Activated naive CD4-positive, alpha-beta T cell treated with anti-CD3 and anti-CD28 coated beads, Interleukin-2, amount 50 U/mL, for 24 hours (primary cell): ENCODE results near the gene SSB.
"Not testable (repeated sequence)": the region's sequence is repeated elsewhere in the genome, so short reads cannot be mapped to it uniquely, and the experiment has no call there.

ENCODE experiments used
- H3K27ac Mint-ChIP-seq: one replicate; pipeline ENCODE4 v1.8.0; 2021; ENCODE audit warnings: mild to moderate bottlenecking, mixed read lengths
- H3K27me3 Mint-ChIP-seq: one replicate; pipeline ENCODE4 v1.8.0; 2021; ENCODE audit warnings: mixed read lengths
- H3K36me3 Mint-ChIP-seq: one replicate; pipeline ENCODE4 v1.8.0; 2021; ENCODE audit warnings: mixed read lengths
- H3K4me1 Mint-ChIP-seq: one replicate; pipeline ENCODE4 v1.8.0; 2021; ENCODE audit warnings: mixed read lengths
- H3K4me3 Mint-ChIP-seq: one replicate; pipeline ENCODE4 v1.8.0; 2021; ENCODE audit warnings: mild to moderate bottlenecking, mixed read lengths
- H3K9me3 Mint-ChIP-seq: one replicate; pipeline ENCODE4 v1.8.0; 2021; ENCODE audit warnings: mixed read lengths

SSB gene

GRCh38 chr2:169772651-169773050 lies 26.0 kb upstream of the SSB start:
- Mint-ChIP-seq H3K27ac (no peak overlapping the region), H3K36me3 (no peaks in the 10 kb centered on the region), H3K9me3 (no peaks in the 10 kb centered on the region), H3K4me1 (peaks cover 5% of the 10 kb centered on the region), H3K4me3 (no peak overlapping the region), H3K27me3 (no peaks in the 10 kb centered on the region)

GRCh38 chr2:169775354-169775753 lies 23.3 kb upstream of the SSB start:
- Mint-ChIP-seq H3K4me3 (no peak overlapping the region), H3K4me1 (no peaks in the 10 kb centered on the region), H3K36me3 (no peaks in the 10 kb centered on the region), H3K27ac (no peak overlapping the region), H3K9me3 (no peaks in the 10 kb centered on the region), H3K27me3 (no peaks in the 10 kb centered on the region)

GRCh38 chr2:169775765-169776164 lies 22.9 kb upstream of the SSB start:
- H3K9me3 Mint-ChIP-seq: no peaks in the 10 kb centered on the region
- H3K27ac Mint-ChIP-seq: no peak overlapping the region
- no peaks in the 10 kb centered on the region for H3K36me3 Mint-ChIP-seq
- no peaks in the 10 kb centered on the region for H3K27me3 Mint-ChIP-seq
- no peak overlapping the region for H3K4me3 Mint-ChIP-seq
- H3K4me1 Mint-ChIP-seq: no peaks in the 10 kb centered on the region

- H3K4me1 Mint-ChIP-seq: no peaks in the 10 kb centered on the region
- H3K36me3 Mint-ChIP-seq: no peaks in the 10 kb centered on the region
- H3K27ac Mint-ChIP-seq: no peak overlapping the region
- no peaks in the 10 kb centered on the region for H3K9me3 Mint-ChIP-seq
- no peak overlapping the region for H3K4me3 Mint-ChIP-seq
- H3K27me3 Mint-ChIP-seq: peaks cover 2% of the 10 kb centered on the region
These were observed 22.4 kb upstream of the SSB start for GRCh38 chr2:169776252-169776761.

- H3K36me3 Mint-ChIP-seq: no peaks in the 10 kb centered on the region
- no peaks in the 10 kb centered on the region for H3K9me3 Mint-ChIP-seq
- no peak overlapping the region for H3K27ac Mint-ChIP-seq
- no peak overlapping the region for H3K4me3 Mint-ChIP-seq
- peaks cover 6% of the 10 kb centered on the region for H3K27me3 Mint-ChIP-seq
- no peaks in the 10 kb centered on the region for H3K4me1 Mint-ChIP-seq
These were observed 20.2 kb upstream of the SSB start for GRCh38 chr2:169778446-169778845.

GRCh38 chr2:169781249-169782013 lies 17.2 kb upstream of the SSB start:
- no peaks in the 10 kb centered on the region for H3K9me3 Mint-ChIP-seq
- H3K4me3 Mint-ChIP-seq: no peak overlapping the region
- H3K4me1 Mint-ChIP-seq: no peaks in the 10 kb centered on the region
- peaks cover 6% of the 10 kb centered on the region for H3K27me3 Mint-ChIP-seq
- H3K36me3 Mint-ChIP-seq: no peaks in the 10 kb centered on the region
- H3K27ac Mint-ChIP-seq: no peak overlapping the region

- Mint-ChIP-seq H3K9me3 (no peaks in the 10 kb centered on the region), H3K36me3 (no peaks in the 10 kb centered on the region), H3K4me3 (no peak overlapping the region), H3K27me3 (peaks cover 6% of the 10 kb centered on the region), H3K27ac (no peak overlapping the region), H3K4me1 (no peaks in the 10 kb centered on the region)
These were observed 16.2 kb upstream of the SSB start for GRCh38 chr2:169782513-169782912.

GRCh38 chr2:169790581-169790980 lies 8.1 kb upstream of the SSB start:
- peaks cover 15% of the 10 kb centered on the region for H3K27me3 Mint-ChIP-seq
- H3K36me3 Mint-ChIP-seq: peaks cover 1% of the 10 kb centered on the region

GRCh38 chr2:169795181-169795580 lies 3.5 kb upstream of the SSB start:
- H3K36me3 Mint-ChIP-seq: no peaks in the 10 kb centered on the region
- H3K4me1 Mint-ChIP-seq: peaks cover 4% of the 10 kb centered on the region
- no peaks in the 10 kb centered on the region for H3K9me3 Mint-ChIP-seq
- no peak overlapping the region for H3K27ac Mint-ChIP-seq
- H3K27me3 Mint-ChIP-seq: no peaks in the 10 kb centered on the region
- no peak overlapping the region for H3K4me3 Mint-ChIP-seq

More at GRCh38 chr2:169790581-169790980, 8.1 kb upstream of the SSB start:
- no peaks in the 10 kb centered on the region for H3K9me3 Mint-ChIP-seq
- H3K4me1 Mint-ChIP-seq: peaks cover 4% of the 10 kb centered on the region
- no peak overlapping the region for H3K27ac Mint-ChIP-seq
- no peak overlapping the region for H3K4me3 Mint-ChIP-seq

GRCh38 chr2:169796441-169796840 lies 2.2 kb upstream of the SSB start:
- H3K4me3 Mint-ChIP-seq: no peak overlapping the region
- peaks cover 4% of the 10 kb centered on the region for H3K36me3 Mint-ChIP-seq
- peaks cover 15% of the 10 kb centered on the region for H3K4me1 Mint-ChIP-seq
- no peaks in the 10 kb centered on the region for H3K27me3 Mint-ChIP-seq
- no peak overlapping the region for H3K27ac Mint-ChIP-seq
- no peaks in the 10 kb centered on the region for H3K9me3 Mint-ChIP-seq

- no peaks in the 10 kb centered on the region for H3K9me3 Mint-ChIP-seq
- no peaks in the 10 kb centered on the region for H3K27me3 Mint-ChIP-seq
- H3K4me3 Mint-ChIP-seq: no peak overlapping the region
- H3K4me1 Mint-ChIP-seq: peaks cover 24% of the 10 kb centered on the region
- H3K27ac Mint-ChIP-seq: peak overlapping the region; percentile 16
- H3K36me3 Mint-ChIP-seq: peaks cover 6% of the 10 kb centered on the region
These were observed 1.1 kb upstream of the SSB start for GRCh38 chr2:169797601-169798000.

GRCh38 chr2:169798397-169798717 lies 314 bp upstream of the SSB start:
- H3K27me3 Mint-ChIP-seq: no peaks in the 10 kb centered on the region
- H3K9me3 Mint-ChIP-seq: no peaks in the 10 kb centered on the region
- peaks cover 7% of the 10 kb centered on the region for H3K36me3 Mint-ChIP-seq
- H3K4me1 Mint-ChIP-seq: peaks cover 29% of the 10 kb centered on the region
- H3K4me3 Mint-ChIP-seq: peak overlapping the region; percentile 87
- H3K27ac Mint-ChIP-seq: peak overlapping the region; percentile 46

- no peaks in the 10 kb centered on the region for H3K27me3 Mint-ChIP-seq
- H3K4me1 Mint-ChIP-seq: peaks cover 38% of the 10 kb centered on the region
- H3K36me3 Mint-ChIP-seq: peaks cover 10% of the 10 kb centered on the region
- no peak overlapping the region for H3K27ac Mint-ChIP-seq
- H3K4me3 Mint-ChIP-seq: no peak overlapping the region
- H3K9me3 Mint-ChIP-seq: no peaks in the 10 kb centered on the region
These were observed 4.8 kb downstream of the SSB start for GRCh38 chr2:169803480-169803879.

GRCh38 chr2:169806586-169806985 lies 7.9 kb downstream of the SSB start:
- H3K4me3 Mint-ChIP-seq: no peak overlapping the region
- no peaks in the 10 kb centered on the region for H3K27me3 Mint-ChIP-seq
- H3K27ac Mint-ChIP-seq: peak overlapping the region; percentile 46
- peaks cover 23% of the 10 kb centered on the region for H3K4me1 Mint-ChIP-seq
- no peaks in the 10 kb centered on the region for H3K9me3 Mint-ChIP-seq
- peaks cover 15% of the 10 kb centered on the region for H3K36me3 Mint-ChIP-seq

- Mint-ChIP-seq H3K4me1 (peaks cover 8% of the 10 kb centered on the region), H3K4me3 (no peak overlapping the region), H3K9me3 (no peaks in the 10 kb centered on the region), H3K27ac (no peak overlapping the region), H3K27me3 (no peaks in the 10 kb centered on the region), H3K36me3 (peaks cover 15% of the 10 kb centered on the region)
These were observed 9.6 kb downstream of the SSB start for GRCh38 chr2:169808221-169808620.

GRCh38 chr2:169815849-169816248 lies 17.2 kb downstream of the SSB start:
- H3K4me1 Mint-ChIP-seq: peaks cover 30% of the 10 kb centered on the region
- H3K9me3 Mint-ChIP-seq: no peaks in the 10 kb centered on the region
- H3K27me3 Mint-ChIP-seq: no peaks in the 10 kb centered on the region
- no peak overlapping the region for H3K4me3 Mint-ChIP-seq
- H3K27ac Mint-ChIP-seq: no peak overlapping the region
- H3K36me3 Mint-ChIP-seq: peaks cover 28% of the 10 kb centered on the region

- H3K36me3 Mint-ChIP-seq: peaks cover 27% of the 10 kb centered on the region
- not testable (repeated sequence) for H3K27me3 Mint-ChIP-seq, H3K27ac Mint-ChIP-seq, H3K9me3 Mint-ChIP-seq
- H3K4me3 Mint-ChIP-seq: peak overlapping the region; percentile 30
- H3K4me1 Mint-ChIP-seq: peaks cover 40% of the 10 kb centered on the region
These were observed 18.3 kb downstream of the SSB start for GRCh38 chr2:169816961-169817360.
